Esophagus mucosa (tissue), 1 donor: ENCODE data around the gene DIAPH2. TPM values are rescaled to one million over a fixed set of nuclear protein-coding genes. Genes with fewer than 3 reads are reported as not detected.
A peak's percentile ranks its signal among the peaks of the same experiment; 100 is the strongest.

Experiments used
- ATAC-seq: fragments of 200-7000 bp; cut with Tn5 transposase; one replicate; pipeline ENCODE4 v1.9.1; 2020
- total RNA-seq: library from RNA; stranded (reverse); gene quantifications from one replicate; pipeline ENCODE4 v1.2.4, GENCODE V29; 2023
- donor health status: DM: yes; HTN: yes; CAD: no.

DIAPH2 gene
- total RNA-seq, 1 donor from 2014 or later: 8.9 TPM

GRCh38 chrX:97065066-97065465, 380.4 kb downstream of the DIAPH2 start:
- no peak for ATAC-seq

- no peak for ATAC-seq
Observed at GRCh38 chrX:97065973-97066372, 381.3 kb downstream of the DIAPH2 start.

- no peak for ATAC-seq
Observed at GRCh38 chrX:97066381-97066780, 381.7 kb downstream of the DIAPH2 start.

- ATAC-seq: no peak
Observed at GRCh38 chrX:97070346-97070745, 385.7 kb downstream of the DIAPH2 start.

GRCh38 chrX:97074400-97074799, 389.8 kb downstream of the DIAPH2 start:
- ATAC-seq: no peak

- ATAC-seq: no peak
Observed at GRCh38 chrX:97089116-97089515, 404.5 kb downstream of the DIAPH2 start.

- ATAC-seq: no peak
Observed at GRCh38 chrX:97096385-97096784, 411.7 kb downstream of the DIAPH2 start.

- ATAC-seq: no peak
Observed at GRCh38 chrX:97102938-97103337, 418.3 kb downstream of the DIAPH2 start.

GRCh38 chrX:97109730-97110129, 425.1 kb downstream of the DIAPH2 start:
- ATAC-seq: peak; percentile 59

- ATAC-seq: no peak
Observed at GRCh38 chrX:97117572-97117971, 432.9 kb downstream of the DIAPH2 start.

- peak; percentile 72 for ATAC-seq
Observed at GRCh38 chrX:97119474-97120109, 434.9 kb downstream of the DIAPH2 start.

- ATAC-seq: no peak
Observed at GRCh38 chrX:97123001-97123400, 438.4 kb downstream of the DIAPH2 start.

GRCh38 chrX:97126020-97126419, 441.4 kb downstream of the DIAPH2 start:
- ATAC-seq: peak; percentile 47

- ATAC-seq: no peak
Observed at GRCh38 chrX:97132664-97133415, 448.2 kb downstream of the DIAPH2 start.

GRCh38 chrX:97145934-97146333, 461.3 kb downstream of the DIAPH2 start:
- no peak for ATAC-seq

- no peak for ATAC-seq
Observed at GRCh38 chrX:97155816-97156215, 471.2 kb downstream of the DIAPH2 start.

- no peak for ATAC-seq
Observed at GRCh38 chrX:97158269-97158668, 473.6 kb downstream of the DIAPH2 start.

- no peak for ATAC-seq
Observed at GRCh38 chrX:97159916-97160800, 475.5 kb downstream of the DIAPH2 start.

GRCh38 chrX:97167333-97167732, 482.7 kb downstream of the DIAPH2 start:
- ATAC-seq: no peak

GRCh38 chrX:97168646-97169045, 484.0 kb downstream of the DIAPH2 start:
- no peak for ATAC-seq

- ATAC-seq: no peak
Observed at GRCh38 chrX:97175147-97175546, 490.5 kb downstream of the DIAPH2 start.

- no peak for ATAC-seq
Observed at GRCh38 chrX:97189668-97190067, 505.0 kb downstream of the DIAPH2 start.

GRCh38 chrX:97199501-97199900, 514.9 kb downstream of the DIAPH2 start:
- ATAC-seq: no peak
